ENCODE data around the gene SRD5A2.

The SRD5A2 gene

GRCh38 chr2:31553362-31553761 is 27.4 kb downstream of the SRD5A2 start:
- no peak overlapping the region for H3K4me2 ChIP-seq (ENCODE audit: low read length)
- H3K36me3 ChIP-seq (replicated peaks; ENCODE audit: low read depth, low read length) = no peaks in the 10 kb centered on the region
- peaks cover 7% of the 10 kb centered on the region; the same call in 1 of the 2 replicates for H3K9me3 ChIP-seq (ENCODE audit: insufficient read depth, low read length)
- H3K27ac ChIP-seq (ENCODE audit: low read length) = no peak overlapping the region
- H3K4me3 ChIP-seq (ENCODE audit: low read length) = no peak overlapping the region
- H3K27me3 ChIP-seq (ENCODE audit: low read depth, low read length) = no peaks in the 10 kb centered on the region
- H3K79me2 ChIP-seq (ENCODE audit: low read length) = no peaks in the 10 kb centered on the region
- no peak overlapping the region for H3K9ac ChIP-seq (ENCODE audit: low read length)
- H4K20me1 ChIP-seq (ENCODE audit: insufficient read depth, low read length) = no peaks in the 10 kb centered on the region
- TF ChIP-seq EZH2phosphoT487 (IDR thresholded peaks at IDR 0.05; ENCODE audit: low read depth) (no peak), CTCF (IDR thresholded peaks at IDR 0.05; ENCODE audit: low read depth, low read length) (no peak)
- no peak overlapping the region for H2AFZ ChIP-seq (ENCODE audit: low read depth, low read length)
- H3K4me1 ChIP-seq (ENCODE audit: low read length) = peaks cover 4% of the 10 kb centered on the region; the same call in 1 of the 2 replicates

DNA sequence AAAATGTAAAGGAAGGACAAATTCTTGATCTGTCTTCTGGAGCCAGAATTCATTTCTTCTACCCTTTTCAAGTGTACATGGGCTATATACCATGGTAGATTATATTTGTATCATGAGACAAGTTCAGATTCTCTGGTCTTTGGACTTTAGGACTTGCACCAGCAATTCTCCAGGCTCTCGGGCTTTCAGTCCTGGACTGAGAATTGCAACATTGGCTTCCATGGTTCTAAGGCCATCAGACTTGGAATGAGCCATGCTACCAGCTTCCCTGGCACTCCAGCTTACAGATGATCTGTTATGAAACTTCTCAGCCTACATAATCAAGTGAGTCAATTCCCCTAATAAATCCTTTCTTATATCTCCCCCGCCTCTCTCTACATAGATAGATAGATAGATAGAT is 33.3 kb downstream of the SRD5A2 start:
- Histone ChIP-seq H3K27ac (ENCODE audit: low read length) (no peak overlapping the region), H3K4me2 (ENCODE audit: low read length) (no peak overlapping the region), H3K4me1 (ENCODE audit: low read length) (peaks cover 4% of the 10 kb centered on the region; the same call in 1 of the 2 replicates), H4K20me1 (ENCODE audit: insufficient read depth, low read length) (no peaks in the 10 kb centered on the region), H3K36me3 (replicated peaks; ENCODE audit: low read depth, low read length) (no peaks in the 10 kb centered on the region), H3K4me3 (ENCODE audit: low read length) (no peak overlapping the region), H3K27me3 (ENCODE audit: low read depth, low read length) (no peaks in the 10 kb centered on the region), H2AFZ (ENCODE audit: low read depth, low read length) (no peak overlapping the region), H3K79me2 (ENCODE audit: low read length) (no peaks in the 10 kb centered on the region), H3K9ac (ENCODE audit: low read length) (no peak overlapping the region), H3K9me3 (ENCODE audit: insufficient read depth, low read length) (peaks cover 3% of the 10 kb centered on the region; the same call in 1 of the 2 replicates)
- TF ChIP-seq CTCF (IDR thresholded peaks at IDR 0.05; ENCODE audit: low read depth, low read length) (no peak), EZH2phosphoT487 (IDR thresholded peaks at IDR 0.05; ENCODE audit: low read depth) (no peak)

DNA sequence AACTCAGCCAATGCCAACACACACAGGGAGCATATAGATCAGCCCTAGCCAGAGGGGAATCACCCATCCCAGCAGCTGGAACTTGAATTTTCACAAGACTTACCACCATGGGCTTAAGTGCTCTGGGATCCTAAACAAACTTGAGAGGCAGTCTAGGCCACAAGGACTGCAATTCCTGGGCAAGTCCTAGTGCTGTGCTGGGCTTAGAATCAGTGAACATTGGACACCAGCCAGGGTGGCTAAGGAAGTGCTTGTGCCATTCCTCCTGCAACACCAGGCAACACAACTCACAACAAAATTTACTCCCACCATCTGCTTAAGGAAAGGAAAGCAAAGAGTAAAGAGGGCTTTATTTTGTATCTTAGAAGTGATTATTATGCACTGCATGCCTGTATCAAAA is 38.9 kb downstream of the SRD5A2 start:
- Histone ChIP-seq H3K36me3 (replicated peaks; ENCODE audit: low read depth, low read length) (no peaks in the 10 kb centered on the region), H2AFZ (ENCODE audit: low read depth, low read length) (no peak overlapping the region), H4K20me1 (ENCODE audit: insufficient read depth, low read length) (no peaks in the 10 kb centered on the region), H3K4me3 (ENCODE audit: low read length) (no peak overlapping the region), H3K4me1 (ENCODE audit: low read length) (no peaks in the 10 kb centered on the region), H3K27me3 (ENCODE audit: low read depth, low read length) (no peaks in the 10 kb centered on the region), H3K9me3 (ENCODE audit: insufficient read depth, low read length) (no peaks in the 10 kb centered on the region), H3K79me2 (ENCODE audit: low read length) (no peaks in the 10 kb centered on the region), H3K4me2 (ENCODE audit: low read length) (no peak overlapping the region), H3K9ac (ENCODE audit: low read length) (no peak overlapping the region), H3K27ac (ENCODE audit: low read length) (no peak overlapping the region)
- TF ChIP-seq EZH2phosphoT487 (IDR thresholded peaks at IDR 0.05; ENCODE audit: low read depth) = no peak

DNA sequence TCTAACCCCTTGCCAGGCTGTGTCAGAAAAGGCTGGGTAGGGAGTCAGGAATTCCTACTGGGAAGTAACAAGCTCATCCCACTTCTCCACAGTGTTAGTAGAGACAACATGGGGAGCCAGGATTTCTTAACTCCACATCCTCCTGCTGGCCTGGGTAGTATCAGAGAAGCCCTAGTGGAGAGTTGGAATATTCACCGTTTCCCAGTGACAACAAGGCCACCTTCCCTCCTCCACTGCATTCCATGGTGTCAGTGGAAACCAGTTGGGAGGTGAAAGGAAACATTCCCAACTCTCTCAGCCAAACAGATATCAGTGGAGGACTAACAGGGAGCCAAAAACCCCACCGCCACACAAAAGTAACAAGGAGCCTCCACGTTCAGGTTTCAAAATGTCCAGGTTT is 41.2 kb downstream of the SRD5A2 start:
- Histone ChIP-seq H2AFZ (ENCODE audit: low read depth, low read length) (no peak overlapping the region), H3K27ac (ENCODE audit: low read length) (no peak overlapping the region)
- TF ChIP-seq CTCF (IDR thresholded peaks at IDR 0.05; ENCODE audit: low read depth, low read length) (no peak), EZH2phosphoT487 (IDR thresholded peaks at IDR 0.05; ENCODE audit: low read depth) (no peak)

More for the DNA sequence above, 41.2 kb downstream of the SRD5A2 start:
- Histone ChIP-seq H3K4me1 (ENCODE audit: low read length) (no peaks in the 10 kb centered on the region), H4K20me1 (ENCODE audit: insufficient read depth, low read length) (no peaks in the 10 kb centered on the region), H3K9ac (ENCODE audit: low read length) (no peak overlapping the region), H3K4me2 (ENCODE audit: low read length) (no peak overlapping the region), H3K9me3 (ENCODE audit: insufficient read depth, low read length) (no peaks in the 10 kb centered on the region), H3K4me3 (ENCODE audit: low read length) (no peak overlapping the region), H3K36me3 (replicated peaks; ENCODE audit: low read depth, low read length) (no peaks in the 10 kb centered on the region), H3K27me3 (ENCODE audit: low read depth, low read length) (0 out of 2 replicates have a peak, but pooled peaks cover 4% of the 10 kb centered on the region), H3K79me2 (ENCODE audit: low read length) (no peaks in the 10 kb centered on the region)

Data from OCI-LY3 (cell line).